IMR-90 (cell line): Measurements from ENCODE around the gene DIO1. TPM values are rescaled to one million over a fixed set of nuclear protein-coding genes. Genes with fewer than 3 reads are reported as not detected.

Source experiments
- ATAC-seq: fragments of 200-7000 bp; cut with Tn5 transposase; 2 replicates; pipeline ENCODE4 v1.9.1; 2020; ENCODE audit warnings: low read depth, mild to moderate bottlenecking, moderate library complexity
- BruUV-seq: library from RNA; stranded (reverse); fragments of 400-500 nt; replicated peaks from 2 replicates; lab custom pipeline; 2021; lab: Mats Ljungman, UMichigan
- CTCF ChIA-PET: fragments of 300-600 bp; formaldehyde crosslinking; extraction: SDS; loops from one replicate; lab custom pipeline; 2021; ENCODE audit warnings: antibody characterized with exemption; lab: Yijun Ruan, JAX
- POLR2A ChIA-PET: fragments of 300-600 bp; sonication (Branson Sonifier 250); formaldehyde crosslinking; loops from one replicate; lab custom pipeline; 2022; ENCODE audit warnings: antibody characterized with exemption; ENCODE audit not compliant: unreplicated experiment; lab: Charles Lee
- DNase-seq: peaks from one replicate; pipeline ENCODE4 v3.0.0; 2013
- H2AFZ ChIP-seq: replicated peaks from 2 replicates; pipeline ENCODE3; 2013; ENCODE audit warnings: low read length, mild to moderate bottlenecking; ENCODE audit not compliant: poor library complexity
- H2AK5ac ChIP-seq: 2 replicates; pipeline ENCODE4 v1.6.1; 2013; ENCODE audit warnings: low read depth, low read length, inconsistent platforms
- H2AK9ac ChIP-seq: replicated peaks from 2 replicates; pipeline ENCODE3; 2013; ENCODE audit warnings: mild to moderate bottlenecking, low read depth, low read length, moderate library complexity; ENCODE audit not compliant: poor library complexity
- H2BK120ac ChIP-seq: 2 replicates; pipeline ENCODE4 v1.6.1; 2013; ENCODE audit warnings: low read depth, low read length, inconsistent platforms
- H2BK15ac ChIP-seq: 3 replicates; pipeline ENCODE4 v1.6.1; 2013; ENCODE audit warnings: low read depth, low read length, inconsistent platforms
- H2BK20ac ChIP-seq: 2 replicates; pipeline ENCODE4 v1.6.1; 2013; ENCODE audit warnings: low read depth, mild to moderate bottlenecking, inconsistent platforms, low read length, moderate library complexity
- H2BK5ac ChIP-seq: 2 replicates; pipeline ENCODE4 v1.6.1; 2013; ENCODE audit warnings: mild to moderate bottlenecking, low read depth, low read length, inconsistent platforms; ENCODE audit not compliant: poor library complexity, severe bottlenecking
- H3K14ac ChIP-seq: replicated peaks from 2 replicates; pipeline ENCODE4 v1.6.1; 2013; ENCODE audit warnings: low read depth, low read length, inconsistent platforms
- H3K18ac ChIP-seq: 2 replicates; pipeline ENCODE4 v1.6.1; 2013; ENCODE audit warnings: low read depth, low read length, control low read depth
- H3K23ac ChIP-seq: 2 replicates; pipeline ENCODE4 v1.6.1; 2013; ENCODE audit warnings: low read depth, low read length, inconsistent platforms
- H3K27ac ChIP-seq: 2 replicates; pipeline ENCODE4 v1.5.1; 2013; ENCODE audit warnings: mild to moderate bottlenecking, control low read depth, low read length; ENCODE audit not compliant: insufficient read depth
- H3K27me3 ChIP-seq: 2 replicates; pipeline ENCODE4 v1.6.1; 2013; ENCODE audit warnings: low read length; ENCODE audit not compliant: control insufficient read depth, insufficient read depth
- H3K36me3 ChIP-seq: 2 replicates; pipeline ENCODE4 v1.6.1; 2013; ENCODE audit warnings: low read length, mixed read lengths; ENCODE audit not compliant: control insufficient read depth, insufficient read depth
- H3K4ac ChIP-seq: 2 replicates; pipeline ENCODE4 v1.6.1; 2013; ENCODE audit warnings: low read depth, low read length, inconsistent platforms
- H3K4me1 ChIP-seq: 2 replicates; pipeline ENCODE4 v1.6.1; 2013; ENCODE audit warnings: low read length, mixed read lengths; ENCODE audit not compliant: control insufficient read depth, insufficient read depth
- H3K4me2 ChIP-seq: 2 replicates; pipeline ENCODE4 v1.6.1; 2013; ENCODE audit warnings: low read depth, mild to moderate bottlenecking, control low read depth, low read length, moderate library complexity
- H3K4me3 ChIP-seq: 2 replicates; pipeline ENCODE4 v1.5.1; 2013; ENCODE audit warnings: low read depth, mild to moderate bottlenecking, control low read depth, low read length, moderate library complexity; ENCODE audit not compliant: insufficient read depth
- H3K56ac ChIP-seq: 2 replicates; pipeline ENCODE4 v1.6.1; 2013; ENCODE audit warnings: low read length, inconsistent platforms; ENCODE audit not compliant: insufficient read depth; ENCODE audit errors: extremely low read depth
- H3K79me1 ChIP-seq, 2 experiments: 2 replicates each; pipeline ENCODE4 v1.6.1; 2013; ENCODE audit warnings: low read length in 2 of 2, inconsistent platforms in 1 of 2, low read depth in 1 of 2
- H3K9ac ChIP-seq: 2 replicates; pipeline ENCODE4 v1.6.1; 2013; ENCODE audit warnings: low read depth, low read length, control low read depth
- H3K9me1 ChIP-seq: 2 replicates; pipeline ENCODE4 v1.6.1; 2013; ENCODE audit warnings: low read length, inconsistent platforms; ENCODE audit not compliant: insufficient read depth
- H3K9me3 ChIP-seq: 2 replicates; pipeline ENCODE4 v1.6.1; 2013; ENCODE audit warnings: low read length; ENCODE audit not compliant: control insufficient read depth, insufficient read depth
- H4K20me1 ChIP-seq: 2 replicates; pipeline ENCODE4 v1.6.1; 2013; ENCODE audit warnings: low read length, inconsistent platforms; ENCODE audit not compliant: insufficient read depth
- H4K5ac ChIP-seq: 2 replicates; pipeline ENCODE4 v1.6.1; 2013; ENCODE audit warnings: mild to moderate bottlenecking, low read depth, low read length, control low read depth
- H4K8ac ChIP-seq, 2 experiments: 2 replicates each; pipeline ENCODE4 v1.6.1; 2013; ENCODE audit warnings: low read depth in 2 of 2, low read length in 2 of 2, control low read depth in 1 of 2, inconsistent platforms in 1 of 2
- H4K91ac ChIP-seq: 2 replicates; pipeline ENCODE4 v1.6.1; 2013; ENCODE audit warnings: low read depth, low read length, inconsistent platforms; ENCODE audit not compliant: insufficient read depth
- RCOR1 ChIP-seq: IDR thresholded peaks from 2 replicates; pipeline ENCODE4 v1.6.1; 2012; ENCODE audit warnings: mild to moderate bottlenecking, low read length, improper control_type of control experiment; ENCODE audit not compliant: insufficient replicate concordance
- WGBS, 2 experiments: methylation state at CpG; one replicate each; pipeline versions ENCODE4 v1.1.5 to v1.1.7; 2013; ENCODE audit warnings: missing lambda C conversion rate in 2 of 2; ENCODE audit not compliant: insufficient read length in 1 of 2; ENCODE audit errors: extremely low coverage in 2 of 2; 5-methylcytosine and 5-hydroxymethylcytosine counted together
- dilution Hi-C: fragments of 300-500 bp; cut with HindIII; formaldehyde crosslinking; loops from one replicate; pipeline ENCODE4 v1.14.3; 2018; ENCODE audit warnings: low sequenced_read_pairs; ENCODE audit not compliant: unreplicated experiment
- in situ Hi-C: fragments of 300-500 bp; cut with MboI; formaldehyde crosslinking; loops from 3 replicates; pipeline ENCODE4 v1.14.3; 2019; ENCODE audit warnings: low sequenced_read_pairs, inconsistent platforms, mixed read lengths
- intact Hi-C: fragments of 100-400 bp; cut with micrococcal nuclease; formaldehyde crosslinking; loops from 2 replicates; pipeline ENCODE4 v1.10.0; 2022
- polyA plus RNA-seq, 3 experiments: library from polyadenylated mRNA; depleted of rRNA; stranded (reverse); fragments of >200 nt; gene quantifications; 2 replicates each; pipeline ENCODE4 v1.2.3, GENCODE V29; 2012; ENCODE audit warnings: low replicate concordance in 1 of 3
- total RNA-seq: library from RNA; depleted of rRNA; stranded (reverse); fragments of >200 nt; gene quantifications from 2 replicates; pipeline ENCODE4 v1.2.3, GENCODE V29; 2012

DIO1 gene
- total and polyA plus RNA-seq, 2 of the 4 experiments (the other 2 are of a cell fraction): not detected

- peak overlapping the region; percentile 76 to 96; a peak in 3 of 4 replicates for H4K8ac ChIP-seq
- dilution Hi-C loops (no loop called here), intact Hi-C loops (no loop called here), in situ Hi-C loops (no loop called here)
- peak overlapping the region; percentile 47 for H2AK5ac ChIP-seq
- H4K91ac ChIP-seq: peak overlapping the region; percentile 91; the same call in 1 of the 2 replicates
- peak overlapping the region; percentile 97; the same call in 1 of the 2 replicates for H3K4me3 ChIP-seq
- peak overlapping the region; percentile 88 for H3K4me2 ChIP-seq
- H3K4ac ChIP-seq: peak overlapping the region; percentile 3; the same call in 1 of the 2 replicates
- no peaks in the 10 kb centered on the region for H3K9me3 ChIP-seq
- BruUV-seq: no TSS peak
- POLR2A ChIA-PET: interaction anchor here (1.2 kb wide), 1 partner anchor 55 kb away, joined by 4 read pairs; the partner anchor contains the start of gene IFT25
- CTCF ChIA-PET: interaction anchor here (0.6 kb wide), 1 partner anchor 69 kb away, joined by 6 read pairs; no protein-coding TSS in a partner anchor
- no peak overlapping the region for H3K27ac ChIP-seq
- peak overlapping the region; percentile 81; the same call in 1 of the 2 replicates for H3K18ac ChIP-seq
- peak overlapping the region; percentile 81 for H2BK5ac ChIP-seq
- H3K36me3 ChIP-seq: peaks cover 5% of the 10 kb centered on the region; the same call in 1 of the 2 replicates
- TF ChIP-seq RCOR1: no peak
- H3K9me1 ChIP-seq: peaks cover 5% of the 10 kb centered on the region; the same call in 1 of the 2 replicates
- peak overlapping the region; percentile 15; the same call in 1 of the 2 replicates for H3K23ac ChIP-seq
- peak overlapping the region; percentile 1 for H2AFZ ChIP-seq
- H3K27me3 ChIP-seq: no peaks in the 10 kb centered on the region
- peak overlapping the region; percentile 76; the same call in 1 of the 2 replicates for H3K9ac ChIP-seq
- H2BK120ac ChIP-seq: peak overlapping the region; percentile 34
- H3K56ac ChIP-seq: no peak overlapping the region; the same call in 1 of the 2 replicates
- 100% methylated on average over 2 of the region's 7 CpGs; no CpG with 5 or more reads in 1 of the 2 experiments for WGBS, 2 experiments
- H3K14ac ChIP-seq: peak overlapping the region; percentile 17; the same call in 1 of the 2 replicates
- H4K20me1 ChIP-seq: no peaks in the 10 kb centered on the region
- H4K5ac ChIP-seq: peak overlapping the region; percentile 68; the same call in 1 of the 2 replicates
- H2AK9ac ChIP-seq: peak overlapping the region; percentile 2
- peaks cover 5 to 6% of the 10 kb centered on the region in 2 experiments for H3K79me1 ChIP-seq
- H3K4me1 ChIP-seq: peaks cover 3% of the 10 kb centered on the region
- no peak for ATAC-seq
- peak overlapping the region; percentile 71; the same call in 2 of the 3 replicates for H2BK15ac ChIP-seq
- 0 out of 2 replicates have a peak overlapping the region, but pooled peaks have one; percentile 10 for H2BK20ac ChIP-seq
- no peak for DNase-seq
Observed at GRCh38 chr1:53890522-53890941, 3.5 kb upstream of the DIO1 start.
